Tibial nerve (tissue), 4 donors: ENCODE data around the gene CLIP4. TPM values are rescaled to one million over a fixed set of nuclear protein-coding genes. Genes with fewer than 3 reads are reported as not detected.
A peak's percentile ranks its signal among the peaks of the same experiment; 100 is the strongest.

Experiments used
- DNase-seq, 2 donors: peaks; one replicate each; pipeline ENCODE4 v3.0.0-alpha.2; 2019; ENCODE audit warnings: low spot score in 2 of 2
- H3K27ac ChIP-seq, 4 donors: fragments of 200-600 bp; sonication (generic) in 3 of 4; one replicate each; pipeline ENCODE4 v1.5.1; 2017 to 2019; ENCODE audit warnings: mild to moderate bottlenecking in 1 of 4
- H3K27me3 ChIP-seq, 2 donors: fragments of 200-600 bp; sonication (generic) in 1 of 2; one replicate each; pipeline versions ENCODE4 v1.5.1 to v1.6.0; 2017 to 2019
- H3K36me3 ChIP-seq, 3 donors: fragments of 200-600 bp; sonication (generic); one replicate each; pipeline ENCODE4 v1.5.1; 2018 to 2019
- H3K4me1 ChIP-seq, 4 donors: fragments of 200-600 bp; sonication (generic) in 3 of 4; one replicate each; pipeline ENCODE4 v1.5.1; 2017 to 2019
- H3K4me3 ChIP-seq, 4 donors: fragments of 200-600 bp; sonication (generic) in 3 of 4; one replicate each; pipeline ENCODE4 v1.5.1; 2017 to 2019; ENCODE audit warnings: mild to moderate bottlenecking in 1 of 4, moderate library complexity in 1 of 4
- H3K9me3 ChIP-seq, 4 donors: fragments of 200-600 bp; sonication (generic) in 3 of 4; one replicate each; pipeline ENCODE4 v1.5.1; 2017 to 2019
- EP300 ChIP-seq, 2 donors: sonication (generic); formaldehyde crosslinking; IDR thresholded peaks; one replicate each; pipeline ENCODE4 v1.6.1; 2017; ENCODE audit warnings: antibody characterized with exemption in 2 of 2, mild to moderate bottlenecking in 1 of 2
- POLR2A ChIP-seq, 2 donors: fragments of 450-650 bp; IDR thresholded peaks; one replicate each; pipeline ENCODE4 v1.6.1; 2017; ENCODE audit warnings: antibody characterized with exemption in 2 of 2, mild to moderate bottlenecking in 2 of 2, moderate library complexity in 2 of 2
- WGBS, 2 donors: methylation state at CpG; one replicate each; pipeline ENCODE4 v1.1.5; 2018; 5-methylcytosine and 5-hydroxymethylcytosine counted together
- total RNA-seq, 4 donors: library from RNA; depleted of rRNA; stranded (reverse); fragments of >200 nt; gene quantifications; one replicate each; pipeline ENCODE4 v1.1.0, GENCODE V29; 2016
- TF ChIP-seq, protein P1 (sequence below), 5 experiments: fragments of 200-600 bp in 3 of 5; fragments of 450-650 bp in 2 of 5; sonication (generic) in 3 of 5; IDR thresholded peaks; one replicate each; pipeline ENCODE4 v1.5.1; 2016 to 2019; ENCODE audit warnings: antibody characterized with exemption in 5 of 5, mild to moderate bottlenecking in 3 of 5, moderate library complexity in 2 of 5

Gene CLIP4, protein sequence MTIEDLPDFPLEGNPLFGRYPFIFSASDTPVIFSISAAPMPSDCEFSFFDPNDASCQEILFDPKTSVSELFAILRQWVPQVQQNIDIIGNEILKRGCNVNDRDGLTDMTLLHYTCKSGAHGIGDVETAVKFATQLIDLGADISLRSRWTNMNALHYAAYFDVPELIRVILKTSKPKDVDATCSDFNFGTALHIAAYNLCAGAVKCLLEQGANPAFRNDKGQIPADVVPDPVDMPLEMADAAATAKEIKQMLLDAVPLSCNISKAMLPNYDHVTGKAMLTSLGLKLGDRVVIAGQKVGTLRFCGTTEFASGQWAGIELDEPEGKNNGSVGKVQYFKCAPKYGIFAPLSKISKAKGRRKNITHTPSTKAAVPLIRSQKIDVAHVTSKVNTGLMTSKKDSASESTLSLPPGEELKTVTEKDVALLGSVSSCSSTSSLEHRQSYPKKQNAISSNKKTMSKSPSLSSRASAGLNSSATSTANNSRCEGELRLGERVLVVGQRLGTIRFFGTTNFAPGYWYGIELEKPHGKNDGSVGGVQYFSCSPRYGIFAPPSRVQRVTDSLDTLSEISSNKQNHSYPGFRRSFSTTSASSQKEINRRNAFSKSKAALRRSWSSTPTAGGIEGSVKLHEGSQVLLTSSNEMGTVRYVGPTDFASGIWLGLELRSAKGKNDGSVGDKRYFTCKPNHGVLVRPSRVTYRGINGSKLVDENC
- total RNA-seq, result 10 to 100 TPM; 71.4 to 98.6 (median 91.2) TPM

DNA sequence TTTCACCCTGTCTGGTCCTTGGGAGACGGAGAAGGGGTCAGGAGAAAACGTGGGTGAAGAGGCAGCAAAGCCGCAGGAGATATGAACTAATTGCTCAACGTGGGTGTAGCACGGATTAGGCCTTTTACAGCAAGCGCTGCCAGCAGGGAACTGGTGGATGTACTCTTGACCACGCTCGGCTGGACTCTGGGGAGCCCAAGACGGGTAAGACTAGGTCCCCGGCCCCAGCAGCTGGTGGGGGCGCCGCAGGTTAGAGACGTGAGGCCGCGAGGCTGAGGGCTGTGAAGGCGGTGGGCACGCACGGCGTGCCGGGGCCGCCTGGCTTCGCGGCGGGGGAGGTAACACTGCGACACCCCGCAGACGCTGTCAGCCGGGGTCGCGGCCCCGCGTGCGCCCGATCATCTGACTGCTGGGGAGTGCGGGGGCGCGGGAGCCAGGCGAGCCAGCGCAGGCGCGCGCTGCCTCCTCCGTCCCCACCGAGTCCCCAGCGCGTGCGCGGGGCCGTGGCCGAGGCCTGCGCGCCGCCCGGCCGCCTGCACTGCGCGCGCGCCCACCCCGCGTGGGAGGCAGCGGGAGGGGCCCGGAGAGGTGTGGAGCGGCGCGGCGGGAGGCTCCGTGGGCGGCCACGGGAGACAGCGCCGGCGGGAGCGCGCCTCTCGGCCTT, at the start of gene CLIP4:
Gene CLIP4 (plus strand): TSS at position 470 of the 664 bp plus-strand sequence. CDS start 5,974 bp downstream, outside the sequence.
- peak; percentile 38 to 59 for DNase-seq
- no peaks in the 10 kb centered on the region for H3K36me3 ChIP-seq
- TF ChIP-seq, protein P1, sequence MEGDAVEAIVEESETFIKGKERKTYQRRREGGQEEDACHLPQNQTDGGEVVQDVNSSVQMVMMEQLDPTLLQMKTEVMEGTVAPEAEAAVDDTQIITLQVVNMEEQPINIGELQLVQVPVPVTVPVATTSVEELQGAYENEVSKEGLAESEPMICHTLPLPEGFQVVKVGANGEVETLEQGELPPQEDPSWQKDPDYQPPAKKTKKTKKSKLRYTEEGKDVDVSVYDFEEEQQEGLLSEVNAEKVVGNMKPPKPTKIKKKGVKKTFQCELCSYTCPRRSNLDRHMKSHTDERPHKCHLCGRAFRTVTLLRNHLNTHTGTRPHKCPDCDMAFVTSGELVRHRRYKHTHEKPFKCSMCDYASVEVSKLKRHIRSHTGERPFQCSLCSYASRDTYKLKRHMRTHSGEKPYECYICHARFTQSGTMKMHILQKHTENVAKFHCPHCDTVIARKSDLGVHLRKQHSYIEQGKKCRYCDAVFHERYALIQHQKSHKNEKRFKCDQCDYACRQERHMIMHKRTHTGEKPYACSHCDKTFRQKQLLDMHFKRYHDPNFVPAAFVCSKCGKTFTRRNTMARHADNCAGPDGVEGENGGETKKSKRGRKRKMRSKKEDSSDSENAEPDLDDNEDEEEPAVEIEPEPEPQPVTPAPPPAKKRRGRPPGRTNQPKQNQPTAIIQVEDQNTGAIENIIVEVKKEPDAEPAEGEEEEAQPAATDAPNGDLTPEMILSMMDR (IDR thresholded peaks at IDR 0.05), result peak in 2 of 5 experiments; percentile 15 to 17
- TF ChIP-seq EP300 (IDR thresholded peaks at IDR 0.05) (peak in 1 of 2 donors; percentile 80), POLR2A (IDR thresholded peaks at IDR 0.05) (peak; percentile 56 to 74)
- H3K9me3 ChIP-seq, result no peaks in the 10 kb centered on the region
- peak within 1 kb of the TSS; percentile 70 to 97 (median 82) for H3K4me3 ChIP-seq
- H3K4me1 ChIP-seq, result peaks cover 0 to 55% (median 26%) of the 10 kb centered on the region in 4 donors
- peak within 1 kb of the TSS; percentile 90 to 99 (median 96) for H3K27ac ChIP-seq
- WGBS, 2 donors, result 5 to 13% methylated on average over 6 to 26 of the region's 76 CpGs
- H3K27me3 ChIP-seq, result no peaks in the 10 kb centered on the region

- WGBS, 2 donors, result 63 to 68% methylated on average over 8 of the region's 8 CpGs
- Histone ChIP-seq H3K4me3 (no peak overlapping the region), H3K27me3 (no peaks in the 10 kb centered on the region), H3K9me3 (no peaks in the 10 kb centered on the region), H3K4me1 (peaks cover 4 to 67% (median 51%) of the 10 kb centered on the region in 4 donors), H3K27ac (peak overlapping the region; percentile 76 to 98 (median 93)), H3K36me3 (no peaks in the 10 kb centered on the region)
- peak in 1 of 2 donors; percentile 42 for DNase-seq
- TF ChIP-seq POLR2A (IDR thresholded peaks at IDR 0.05) (no peak), EP300 (IDR thresholded peaks at IDR 0.05) (peak in 1 of 2 donors; percentile 79)
These were observed 48.8 kb upstream of the CLIP4 start for GRCh38 chr2:29066271-29066860.

GRCh38 chr2:29066997-29067605, 48.1 kb upstream of the CLIP4 start:
- WGBS, 2 donors, result 70 to 71% methylated on average over 7 of the region's 7 CpGs
- H3K27ac ChIP-seq, result peak overlapping the region; percentile 76 to 98 (median 93)
- no peaks in the 10 kb centered on the region for H3K27me3 ChIP-seq
- TF ChIP-seq, protein P1 (IDR thresholded peaks at IDR 0.05), result no peak
- TF ChIP-seq POLR2A (IDR thresholded peaks at IDR 0.05), result no peak
- no peak for TF ChIP-seq EP300 (IDR thresholded peaks at IDR 0.05)
- H3K9me3 ChIP-seq, result no peaks in the 10 kb centered on the region
- H3K4me3 ChIP-seq, result no peak overlapping the region
- H3K36me3 ChIP-seq, result no peaks in the 10 kb centered on the region
- peaks cover 4 to 61% (median 48%) of the 10 kb centered on the region in 4 donors for H3K4me1 ChIP-seq
- DNase-seq, result no peak

- Histone ChIP-seq H3K9me3 (no peaks in the 10 kb centered on the region), H3K4me1 (peaks cover 4 to 47% (median 37%) of the 10 kb centered on the region in 4 donors), H3K4me3 (no peak overlapping the region), H3K27ac (peak overlapping the region in 2 of 4 donors; percentile 95 to 98), H3K27me3 (no peaks in the 10 kb centered on the region), H3K36me3 (no peaks in the 10 kb centered on the region)
- TF ChIP-seq POLR2A (IDR thresholded peaks at IDR 0.05) (no peak), EP300 (IDR thresholded peaks at IDR 0.05) (no peak)
- TF ChIP-seq, protein P1 (IDR thresholded peaks at IDR 0.05), result no peak
- no peak for DNase-seq
- WGBS, 2 donors, result 65 to 87% methylated on average over 7 of the region's 7 CpGs
These were observed 46.7 kb upstream of the CLIP4 start for GRCh38 chr2:29068513-29068912.

- Histone ChIP-seq H3K4me3 (no peak overlapping the region), H3K4me1 (peaks cover under 1 to 40% (median 25%) of the 10 kb centered on the region in 4 donors), H3K27ac (peak overlapping the region in 2 of 4 donors; percentile 57 to 89), H3K9me3 (no peaks in the 10 kb centered on the region), H3K36me3 (no peaks in the 10 kb centered on the region), H3K27me3 (no peaks in the 10 kb centered on the region)
- TF ChIP-seq POLR2A (IDR thresholded peaks at IDR 0.05) (no peak), EP300 (IDR thresholded peaks at IDR 0.05) (no peak)
- TF ChIP-seq, protein P1 (IDR thresholded peaks at IDR 0.05), result no peak
- DNase-seq, result no peak
- 67 to 87% methylated on average over 12 of the region's 12 CpGs for WGBS, 2 donors
These were observed 44.7 kb upstream of the CLIP4 start for GRCh38 chr2:29070526-29070925.
